K562 (cell line): ENCODE measurements around the gene NBDY. TPM values are rescaled to one million over a fixed set of nuclear protein-coding genes. Genes with fewer than 3 reads are reported as not detected.

Source experiments
- ATAC-seq: fragments of 200-7000 bp; cut with Tn5 transposase; 3 replicates; pipeline ENCODE4 v1.9.1; 2020; ENCODE audit warnings: moderate library complexity
- BruUV-seq: library from RNA; stranded (reverse); fragments of 400-500 nt; replicated peaks from 2 replicates; lab custom pipeline; 2021; lab: Mats Ljungman, UMichigan
- CTCF ChIA-PET: fragments of 300-600 bp; formaldehyde crosslinking; extraction: SDS; loops from one replicate; lab custom pipeline; 2021; ENCODE audit warnings: low intra/inter-chr PET ratio; lab: Yijun Ruan, JAX
- POLR2A ChIA-PET: fragments of 300-600, 350-650 bp; sonication (Branson Sonifier 250); formaldehyde crosslinking; extraction: SDS; loops from one replicate; lab custom pipeline; 2021; ENCODE audit warnings: antibody characterized with exemption, inconsistent platforms; lab: Yijun Ruan, JAX
- DNase-seq, 4 experiments: peaks; one replicate each; pipeline versions ENCODE4 v3.0.0 to v3.0.0-alpha.2; 2011 to 2018; ENCODE audit warnings: low spot score in 3 of 4, mixed read lengths in 3 of 4; ENCODE audit errors: extremely low read depth in 1 of 4
- FAIRE-seq: peaks from 2 replicates; lab custom pipeline; 2011; peaks lifted over from hg19 to GRCh38; lab: Jason Lieb, UNC
- H2AFZ ChIP-seq: 2 replicates; pipeline ENCODE4 v1.6.0; 2011; ENCODE audit warnings: low read depth, low read length, control low read depth, inconsistent platforms
- H3K27ac ChIP-seq: fragments of 200-600 bp; 3 replicates; pipeline ENCODE4 v1.8.0; 2011; ENCODE audit warnings: low read depth, mild to moderate bottlenecking, control low read depth, inconsistent platforms, low read length, moderate library complexity, mixed read lengths; ENCODE audit errors: extremely low read depth
- H3K27me3 ChIP-seq, 2 experiments: fragments of 300-600 bp in 1 of 2; 2 replicates in 1 of 2; 3 replicates in 1 of 2; pipeline versions ENCODE4 v1.6.0 to v1.8.0; 2011; ENCODE audit warnings: inconsistent platforms in 2 of 2, low read length in 2 of 2, mild to moderate bottlenecking in 1 of 2, mixed read lengths in 1 of 2, moderate library complexity in 1 of 2; ENCODE audit not compliant: control insufficient read depth in 2 of 2, insufficient read depth in 2 of 2
- H3K36me3 ChIP-seq: fragments of 300-600 bp; 3 replicates; pipeline ENCODE4 v1.8.0; 2011; ENCODE audit warnings: mild to moderate bottlenecking, low read length, inconsistent platforms; ENCODE audit not compliant: control insufficient read depth, insufficient read depth
- H3K4me1 ChIP-seq, 2 experiments: fragments of 200-600 bp in 1 of 2; replicated peaks in 1 of 2; 2 replicates in 1 of 2; 3 replicates in 1 of 2; pipeline versions ENCODE4 v1.5.1 to v1.8.0; 2011; ENCODE audit warnings: inconsistent platforms in 2 of 2, low read length in 2 of 2, mild to moderate bottlenecking in 1 of 2, mixed read lengths in 1 of 2, moderate library complexity in 1 of 2; ENCODE audit not compliant: control insufficient read depth in 2 of 2, insufficient read depth in 2 of 2
- H3K4me2 ChIP-seq: 2 replicates; pipeline ENCODE4 v1.6.1; 2011; ENCODE audit warnings: low read length, control low read depth, inconsistent platforms, mixed read lengths; ENCODE audit not compliant: insufficient read depth
- H3K4me3 ChIP-seq: fragments of 200-600 bp; sonication (generic), shearing (Covaris generic); 2 replicates; pipeline ENCODE4 v1.5.1; 2016; ENCODE audit warnings: control low read depth, inconsistent platforms
- H3K79me2 ChIP-seq: fragments of 200-600 bp; 3 replicates; pipeline ENCODE4 v1.8.0; 2011; ENCODE audit warnings: low read length, inconsistent platforms; ENCODE audit not compliant: control insufficient read depth, insufficient read depth
- H3K9ac ChIP-seq, 2 experiments: 2 replicates each; pipeline versions ENCODE4 v1.6.0 to v1.6.1; 2011; ENCODE audit warnings: low read depth in 2 of 2, low read length in 2 of 2, control low read depth in 1 of 2, inconsistent platforms in 1 of 2, mild to moderate bottlenecking in 1 of 2, mixed read lengths in 1 of 2; ENCODE audit not compliant: insufficient read depth in 1 of 2
- H3K9me1 ChIP-seq: one replicate; pipeline ENCODE4 v1.6.0; 2011; ENCODE audit warnings: inconsistent platforms, mild to moderate bottlenecking, low read length, moderate library complexity; ENCODE audit not compliant: control insufficient read depth, insufficient read depth
- H3K9me3 ChIP-seq: replicated peaks from 2 replicates; pipeline ENCODE4 v1.5.1; 2011; ENCODE audit warnings: low read depth, low read length, inconsistent platforms; ENCODE audit not compliant: control insufficient read depth, insufficient read depth
- H4K20me1 ChIP-seq: replicated peaks from 2 replicates; pipeline ENCODE4 v1.6.1; 2011; ENCODE audit warnings: low read length, inconsistent platforms, mixed read lengths; ENCODE audit not compliant: control insufficient read depth, insufficient read depth
- HNRNPH1 ChIP-seq: fragments of 200-400 bp; formaldehyde crosslinking; optimal IDR thresholded peaks from 2 replicates; pipeline ENCODE3; 2017; ENCODE audit warnings: low read depth, mild to moderate bottlenecking, low read length, moderate library complexity
- HNRNPK ChIP-seq: fragments of 200-400 bp; formaldehyde crosslinking; IDR thresholded peaks from one replicate; pipeline ENCODE4 v1.6.1; 2018; ENCODE audit warnings: mild to moderate bottlenecking, low read depth, low read length; ENCODE audit not compliant: poor library complexity, severe bottlenecking
- MCM3 ChIP-seq: fragments of 450-650 bp; IDR thresholded peaks from 2 replicates; pipeline ENCODE4 v1.6.1; 2016
- MTA1 ChIP-seq: fragments of 450-650 bp; IDR thresholded peaks from 2 replicates; pipeline ENCODE4 v1.6.1; 2017; ENCODE audit warnings: borderline replicate concordance
- NFATC3 ChIP-seq: fragments of 450-650 bp; IDR thresholded peaks from 2 replicates; pipeline ENCODE4 v1.6.1; 2017; ENCODE audit warnings: mild to moderate bottlenecking
- RAD51 ChIP-seq: fragments of 450-650 bp; IDR thresholded peaks from 2 replicates; pipeline ENCODE4 v1.7.1; 2016; ENCODE audit warnings: low read depth, mild to moderate bottlenecking, borderline replicate concordance
- SLC30A9 ChIP-seq: fragments of 250-450 bp; sonication (Bioruptor Pico); IDR thresholded peaks from 2 replicates; pipeline ENCODE4 v1.8.0; 2022; ENCODE audit warnings: mild to moderate bottlenecking, moderate library complexity
- SNRNP70 ChIP-seq: fragments of 200-400 bp; formaldehyde crosslinking; optimal IDR thresholded peaks from 2 replicates; pipeline ENCODE3; 2017; ENCODE audit warnings: low read depth, low read length
- STAT6 ChIP-seq: sonication (generic); formaldehyde crosslinking; IDR thresholded peaks from 2 replicates; pipeline ENCODE4 v1.8.1; 2023; ENCODE audit warnings: mild to moderate bottlenecking, missing genetic modification reagents
- ZKSCAN1 ChIP-seq: fragments of 150-350 bp; IDR thresholded peaks from 2 replicates; pipeline ENCODE4 v1.6.1; 2016; ENCODE audit warnings: low read depth, low read length
- ZNF175 ChIP-seq: fragments of 200-800 bp; sonication (Bioruptor generic); IDR thresholded peaks from 2 replicates; pipeline ENCODE4 v1.6.1; 2016; ENCODE audit warnings: low read depth, mild to moderate bottlenecking, missing genetic modification characterization, missing compliant biosample characterization
- ZNF311 ChIP-seq: fragments of 250-450 bp; sonication (Bioruptor Pico); IDR thresholded peaks from 2 replicates; pipeline ENCODE4 v1.4.0; 2020; ENCODE audit warnings: mild to moderate bottlenecking, moderate library complexity
- ZNF511 ChIP-seq: sonication (generic); formaldehyde crosslinking; IDR thresholded peaks from 2 replicates; pipeline ENCODE4 v1.8.0; 2022; ENCODE audit warnings: mild to moderate bottlenecking, missing genetic modification reagents
- WGBS: fragments of 100-300 bp; shearing (Covaris generic); methylation state at CpG from one replicate; pipeline ENCODE4 v1.1.6; 2016; ENCODE audit warnings: low coverage, mixed read lengths; ENCODE audit not compliant: insufficient coverage; ENCODE audit errors: missing lambda C conversion rate; 5-methylcytosine and 5-hydroxymethylcytosine counted together
- in situ Hi-C: fragments of 300-500 bp; cut with MboI; formaldehyde crosslinking; loops from 4 replicates; pipeline ENCODE4 v1.15.0; 2018; ENCODE audit warnings: inconsistent platforms, mixed read lengths
- intact Hi-C: fragments of 100-400 bp; cut with micrococcal nuclease; formaldehyde crosslinking; loops from 2 replicates; pipeline ENCODE4 v1.14.2; 2022
- polyA plus RNA-seq, 8 experiments: library from polyadenylated mRNA; depleted of rRNA in 4 of 8; stranded (reverse) in 5 of 8; unstranded in 3 of 8; fragments of >200 nt; fragmentation: Nextera tagmentation in 2 of 8; fragmentation: Illumina TruSeq in 1 of 8; extraction: Ambion mirVana in 2 of 8; extraction: Trizol in 1 of 8; gene quantifications; 2 replicates each; pipeline versions ENCODE4 v1.2.1 to v1.2.3, GENCODE V29; 2011 to 2014; ENCODE audit warnings: inconsistent platforms in 1 of 8, missing spikeins in 1 of 8
- total RNA-seq, 7 experiments: library from RNA; depleted of rRNA in 6 of 7; stranded (reverse); fragments of >200 nt in 6 of 7; fragmentation: Illumina TruSeq in 2 of 7; extraction: Trizol in 2 of 7; gene quantifications; 2 replicates each; pipeline versions ENCODE4 v1.2.1 to v1.2.3, GENCODE V29; 2011 to 2021; ENCODE audit warnings: low replicate concordance in 1 of 7

Gene NBDY
- total and polyA plus RNA-seq, 9 of the 15 experiments (the other 6 are each of a cell fraction or from before 2014, with no cell fraction given): 1.00 to 24.7 (median 7.0) TPM

GRCh38 chrX:56728321-56728720 lies 722 bp upstream of the NBDY start:
- no peak for DNase-seq
- ChIA-PET CTCF (interaction anchor here (0.5 kb wide), 1 partner anchor 266 kb away, joined by 4 read pairs; no protein-coding TSS in a partner anchor), POLR2A (no interaction called here)

GRCh38 chrX:56728752-56729151 lies 291 bp upstream of the NBDY start:
- ChIA-PET POLR2A (no interaction called here), CTCF (no interaction called here)
- FAIRE-seq (no peak), ATAC-seq (peak; percentile 43; the same call in 2 of the 3 replicates), DNase-seq (peak in 2 of 4 experiments; percentile 2 to 3)
- 0 out of 2 replicates have a peak overlapping the region, but pooled peaks have one; percentile 77 for H2AFZ ChIP-seq
- 0% methylated on average over 8 of the region's 8 CpGs for WGBS
- H4K20me1 ChIP-seq: no peaks in the 10 kb centered on the region
- peak overlapping the region; percentile 45; the same call in 1 of the 2 replicates for H3K4me3 ChIP-seq
- H3K4me2 ChIP-seq: no peak overlapping the region
- H3K9me1 ChIP-seq: no peaks in the 10 kb centered on the region
- no peak overlapping the region for H3K27ac ChIP-seq
- in situ Hi-C loops: loop anchor here (25.0 kb wide), 1 partner anchor 1591 kb away; no protein-coding TSS in a partner anchor
- H3K4me1 ChIP-seq: no peaks in the 10 kb centered on the region
- no peak overlapping the region for H3K9ac ChIP-seq
- H3K79me2 ChIP-seq: no peaks in the 10 kb centered on the region
- intact Hi-C loops: no loop called here
- no peaks in the 10 kb centered on the region for H3K9me3 ChIP-seq
- TF ChIP-seq STAT6 (CRISPR knock-in tag) (no peak), ZNF175 (no peak), SNRNP70 (no peak), ZNF511 (CRISPR knock-in tag) (no peak), SLC30A9 (CRISPR knock-in tag) (no peak), ZKSCAN1 (no peak), NFATC3 (no peak), MCM3 (no peak), HNRNPH1 (no peak), HNRNPK (no peak), ZNF311 (CRISPR knock-in tag) (no peak)
- H3K27me3 ChIP-seq: no peaks in the 10 kb centered on the region
- no peaks in the 10 kb centered on the region for H3K36me3 ChIP-seq
- no TSS peak for BruUV-seq

More at GRCh38 chrX:56728321-56728720, 722 bp upstream of the NBDY start:
- no peaks in the 10 kb centered on the region for H3K79me2 ChIP-seq
- no peaks in the 10 kb centered on the region for H3K9me3 ChIP-seq
- 0 out of 2 replicates have a peak overlapping the region, but pooled peaks have one; percentile 77 for H2AFZ ChIP-seq
- H3K4me2 ChIP-seq: no peak overlapping the region
- FAIRE-seq: no peak
- no peaks in the 10 kb centered on the region for H3K27me3 ChIP-seq
- H3K27ac ChIP-seq: no peak overlapping the region
- H3K9me1 ChIP-seq: no peaks in the 10 kb centered on the region
- no peaks in the 10 kb centered on the region for H3K4me1 ChIP-seq
- in situ Hi-C loops: loop anchor here (25.0 kb wide), 1 partner anchor 1591 kb away; no protein-coding TSS in a partner anchor
- H4K20me1 ChIP-seq: no peaks in the 10 kb centered on the region
- no peak overlapping the region for H3K9ac ChIP-seq
- intact Hi-C loops: no loop called here
- H3K4me3 ChIP-seq: no peak overlapping the region
- peak; percentile 53; the same call in 1 of the 3 replicates for ATAC-seq
- no peaks in the 10 kb centered on the region for H3K36me3 ChIP-seq
- no TSS peak for BruUV-seq
- TF ChIP-seq MTA1: no peak
- TF ChIP-seq RAD51: 0 out of 2 replicates have a peak, but pooled peaks have one; percentile 10
- 0% methylated on average over 2 of the region's 2 CpGs for WGBS
